GM13977 (cell line): ENCODE data around the gene HCN2.

Experiments
- DNase-seq: peaks from one replicate; pipeline ENCODE4 v3.0.0; 2012; ENCODE audit warnings: low spot score
- in situ Hi-C: fragments of 300-500 bp; cut with MboI; formaldehyde crosslinking; loops from one replicate; pipeline ENCODE4 v1.12.0; 2022; ENCODE audit warnings: low sequenced_read_pairs, low pct_unique_long_range_greater_than_20kb, mixed read lengths, inconsistent platforms; ENCODE audit not compliant: unreplicated experiment
- TF ChIP-seq, protein P1 (sequence below): IDR thresholded peaks from 2 replicates; pipeline ENCODE4 v1.5.1; 2012; ENCODE audit warnings: mild to moderate bottlenecking, control low read depth; ENCODE audit not compliant: insufficient read depth; ENCODE audit errors: extremely low read depth, missing control alignments

Gene HCN2

DNA sequence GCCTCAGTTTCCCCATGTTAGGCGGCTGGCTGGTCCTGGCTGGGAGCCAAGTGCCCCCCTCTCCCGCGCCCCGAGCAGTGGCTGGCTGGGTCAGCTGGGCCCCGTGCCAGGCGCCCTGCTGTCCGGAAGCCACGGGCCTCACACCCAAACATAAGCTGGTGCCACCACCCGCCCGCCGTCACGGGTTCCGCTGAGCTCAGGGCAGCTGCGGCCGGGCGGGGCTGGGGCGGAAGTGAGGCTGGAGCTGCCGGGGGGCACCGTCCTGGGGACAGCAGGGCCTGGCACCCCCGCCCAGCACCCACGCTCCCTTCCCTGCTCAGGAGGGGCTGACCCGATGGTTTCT is 19.3 kb downstream of the HCN2 start:
- no peak for DNase-seq
- in situ Hi-C loops = no loop called here
- TF ChIP-seq, protein P1, sequence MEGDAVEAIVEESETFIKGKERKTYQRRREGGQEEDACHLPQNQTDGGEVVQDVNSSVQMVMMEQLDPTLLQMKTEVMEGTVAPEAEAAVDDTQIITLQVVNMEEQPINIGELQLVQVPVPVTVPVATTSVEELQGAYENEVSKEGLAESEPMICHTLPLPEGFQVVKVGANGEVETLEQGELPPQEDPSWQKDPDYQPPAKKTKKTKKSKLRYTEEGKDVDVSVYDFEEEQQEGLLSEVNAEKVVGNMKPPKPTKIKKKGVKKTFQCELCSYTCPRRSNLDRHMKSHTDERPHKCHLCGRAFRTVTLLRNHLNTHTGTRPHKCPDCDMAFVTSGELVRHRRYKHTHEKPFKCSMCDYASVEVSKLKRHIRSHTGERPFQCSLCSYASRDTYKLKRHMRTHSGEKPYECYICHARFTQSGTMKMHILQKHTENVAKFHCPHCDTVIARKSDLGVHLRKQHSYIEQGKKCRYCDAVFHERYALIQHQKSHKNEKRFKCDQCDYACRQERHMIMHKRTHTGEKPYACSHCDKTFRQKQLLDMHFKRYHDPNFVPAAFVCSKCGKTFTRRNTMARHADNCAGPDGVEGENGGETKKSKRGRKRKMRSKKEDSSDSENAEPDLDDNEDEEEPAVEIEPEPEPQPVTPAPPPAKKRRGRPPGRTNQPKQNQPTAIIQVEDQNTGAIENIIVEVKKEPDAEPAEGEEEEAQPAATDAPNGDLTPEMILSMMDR = no peak

GRCh38 chr19:610071-610800 is 20.6 kb downstream of the HCN2 start:
- in situ Hi-C loops = no loop called here
- no peak for DNase-seq
- TF ChIP-seq, protein P1 = no peak

DNA sequence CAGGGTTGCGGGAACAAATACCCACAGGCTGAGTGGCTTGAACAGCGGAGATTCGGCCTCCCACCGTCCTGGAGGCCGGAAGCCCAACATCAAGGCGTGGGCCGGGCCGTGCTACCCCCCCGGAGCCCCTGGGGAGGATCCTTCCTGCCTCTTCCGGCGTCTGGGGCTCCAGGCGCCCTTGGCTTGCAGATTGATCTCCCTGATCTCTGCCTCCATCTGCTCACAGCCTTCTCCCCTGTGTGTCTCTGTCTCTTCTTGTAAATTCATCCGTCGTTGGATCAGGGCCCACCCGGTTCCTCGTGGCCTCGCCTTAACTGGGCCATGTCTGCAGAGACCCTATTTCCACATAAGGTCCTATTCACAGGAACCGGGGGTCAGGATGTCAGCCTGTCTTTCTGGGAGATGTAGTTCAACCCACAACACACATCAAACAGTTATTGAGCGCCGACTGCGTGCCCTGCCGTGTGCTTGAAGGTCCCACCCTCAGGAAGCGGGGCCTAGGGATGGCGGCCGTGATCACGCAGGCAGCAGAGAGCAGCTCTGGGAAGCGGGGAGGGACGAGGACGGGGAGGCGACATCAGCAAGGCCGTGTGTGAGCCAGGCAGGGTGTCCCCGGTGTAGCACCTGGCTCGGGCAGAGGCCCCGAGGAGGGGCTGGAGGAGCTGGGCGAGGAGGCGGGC is 21.3 kb downstream of the HCN2 start:
- in situ Hi-C loops = no loop called here
- TF ChIP-seq, protein P1 = no peak
- DNase-seq = peak; percentile 79

GRCh38 chr19:611481-611868 is 21.8 kb downstream of the HCN2 start:
- DNase-seq = no peak
- in situ Hi-C loops = no loop called here
- TF ChIP-seq, protein P1 = no peak

GRCh38 chr19:612941-613340 is 23.3 kb downstream of the HCN2 start:
- TF ChIP-seq, protein P1 = no peak
- in situ Hi-C loops = no loop called here
- DNase-seq = no peak

- TF ChIP-seq, protein P1 = no peak
Measured at GRCh38 chr19:613732-614567, 24.3 kb downstream of the HCN2 start.

More at GRCh38 chr19:613732-614567, 24.3 kb downstream of the HCN2 start:
- in situ Hi-C loops = no loop called here
- DNase-seq = no peak
